Keratinocyte (primary cell): Measurements from ENCODE around the gene RHOG.

ENCODE experiments used
- CTCF ChIP-seq, 3 experiments: IDR thresholded peaks in 1 of 3; conservative IDR thresholded peaks in 1 of 3; optimal IDR thresholded peaks in 1 of 3; 2 replicates in 2 of 3; 3 replicates in 1 of 3; pipeline versions ENCODE3 to v1.5.1; 2011; ENCODE audit warnings: low read length in 3 of 3, mild to moderate bottlenecking in 3 of 3, moderate library complexity in 2 of 3, control low read depth in 1 of 3, inconsistent platforms in 1 of 3; ENCODE audit not compliant: insufficient read depth in 2 of 3; ENCODE audit errors: extremely low read depth in 1 of 3
- EZH2 ChIP-seq: IDR thresholded peaks from one replicate; pipeline ENCODE4 v1.6.1; 2012; ENCODE audit warnings: inconsistent platforms, mild to moderate bottlenecking, low read length, moderate library complexity

- no peak for TF ChIP-seq CTCF (optimal IDR thresholded peaks at IDR 0.05 in 1 of 3, IDR thresholded peaks at IDR 0.05 in 1 of 3, conservative IDR thresholded peaks at IDR 0.05 in 1 of 3; ENCODE audit: extremely low read depth in 1 of 3, insufficient read depth in 2 of 3, low read length in 3 of 3)
- TF ChIP-seq EZH2, result no peak
These were observed 3.0 kb downstream of the RHOG start for GRCh38 chr11:3837793-3838192.
